ENCODE measurements around the gene PRKACB.
A peak's percentile ranks its signal among the peaks of the same experiment; 100 is the strongest.

Gene PRKACB

DNA sequence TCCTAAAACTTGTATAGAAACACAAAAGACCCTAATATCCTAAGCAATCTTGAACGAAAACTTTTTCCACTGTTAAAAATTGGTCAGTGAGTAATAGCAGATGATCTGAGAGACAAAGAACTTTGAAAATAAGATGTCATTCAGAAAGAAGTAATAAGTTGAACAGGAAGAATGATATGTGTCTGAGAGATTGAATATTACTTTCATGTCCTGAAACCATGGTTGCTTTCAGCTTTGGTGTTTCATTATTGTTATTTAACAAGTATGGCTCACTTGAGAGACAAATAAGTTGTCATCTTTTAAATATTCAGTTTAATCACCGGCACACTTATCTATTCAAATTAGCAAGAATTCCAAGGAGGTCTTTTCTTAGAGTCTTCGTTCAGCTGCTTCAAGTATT lies 11.4 kb downstream of the PRKACB start:
- H3K27me3 ChIP-seq (ENCODE audit: insufficient read depth, low read length): no peaks in the 10 kb centered on the region
- peaks cover 19% of the 10 kb centered on the region for H3K4me1 ChIP-seq (ENCODE audit: control insufficient read depth, insufficient read depth, low read length, unreplicated experiment)
- H3K79me2 ChIP-seq (ENCODE audit: control insufficient read depth, insufficient read depth, low read length, unreplicated experiment): no peaks in the 10 kb centered on the region
- no peak overlapping the region for H2AFZ ChIP-seq (ENCODE audit: low read length, unreplicated experiment)
- peak overlapping the region; percentile 70 for H3K27ac ChIP-seq (ENCODE audit: low read depth, low read length)
- H3K4me3 ChIP-seq (ENCODE audit: low read depth, low read length): no peak overlapping the region
- 0 out of 2 replicates have a peak, but pooled peaks cover 5% of the 10 kb centered on the region for H3K36me3 ChIP-seq (ENCODE audit: insufficient read depth, low read length)

DNA sequence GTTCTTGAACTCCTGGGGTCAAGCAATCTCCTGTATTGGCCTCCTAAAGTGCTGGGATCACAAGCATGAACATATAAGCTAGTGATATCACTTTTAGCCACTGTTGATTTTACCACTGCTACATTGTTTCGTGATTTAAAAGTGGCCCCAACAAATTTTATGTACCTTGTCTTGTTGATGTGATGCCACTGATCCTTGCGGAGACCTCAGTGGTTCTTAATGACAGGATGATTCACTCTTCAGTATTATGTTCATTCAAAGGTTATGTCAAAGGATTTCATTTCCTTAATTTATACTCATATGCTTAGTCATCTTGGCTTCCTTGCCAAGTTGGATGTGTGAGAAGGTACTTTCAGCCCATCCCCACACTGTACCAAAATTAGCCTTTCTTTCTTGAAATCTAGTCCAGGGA lies 12.1 kb downstream of the PRKACB start:
- Histone ChIP-seq H3K27me3 (ENCODE audit: insufficient read depth, low read length) (no peaks in the 10 kb centered on the region), H3K4me3 (ENCODE audit: low read depth, low read length) (no peak overlapping the region), H3K36me3 (ENCODE audit: insufficient read depth, low read length) (0 out of 2 replicates have a peak, but pooled peaks cover 5% of the 10 kb centered on the region), H3K27ac (ENCODE audit: low read depth, low read length) (peak overlapping the region; percentile 70), H3K4me1 (ENCODE audit: control insufficient read depth, insufficient read depth, low read length, unreplicated experiment) (peaks cover 23% of the 10 kb centered on the region), H2AFZ (ENCODE audit: low read length, unreplicated experiment) (no peak overlapping the region), H3K79me2 (ENCODE audit: control insufficient read depth, insufficient read depth, low read length, unreplicated experiment) (no peaks in the 10 kb centered on the region)

DNA sequence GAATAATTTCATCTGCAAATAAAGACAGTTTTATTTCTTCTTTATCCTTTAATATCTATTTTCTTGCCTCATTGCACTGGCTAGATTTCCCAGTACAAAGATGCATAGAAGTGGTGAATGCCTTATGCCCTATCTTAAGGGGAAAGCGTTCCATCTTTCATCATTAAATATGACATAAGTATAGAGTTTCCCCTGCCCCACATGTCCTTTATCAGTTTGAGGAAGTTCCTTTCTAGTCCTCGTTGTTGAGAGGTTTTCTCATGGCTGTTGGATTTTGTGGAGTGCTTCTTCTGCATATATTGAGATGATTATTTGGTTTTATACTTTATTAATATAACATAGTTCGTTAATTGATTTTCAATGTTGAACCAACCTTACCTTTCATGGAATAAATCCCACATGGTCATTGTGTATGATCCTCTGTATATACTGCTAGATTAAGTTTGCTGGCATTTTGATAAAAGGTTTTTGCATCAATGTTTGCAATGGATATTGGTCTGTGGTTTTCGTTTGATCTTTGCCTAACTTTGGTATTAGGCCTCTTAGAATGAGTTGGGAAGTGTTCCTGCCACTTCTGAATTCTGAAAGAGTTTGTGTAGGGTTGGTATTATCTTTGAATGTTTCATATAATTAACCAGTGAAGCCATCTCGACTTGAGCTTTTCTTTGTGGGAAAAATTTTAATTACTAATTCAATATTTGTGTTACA lies 15.6 kb downstream of the PRKACB start:
- no peak overlapping the region for H3K27ac ChIP-seq (ENCODE audit: low read depth, low read length)
- H3K4me1 ChIP-seq (ENCODE audit: control insufficient read depth, insufficient read depth, low read length, unreplicated experiment): peaks cover 29% of the 10 kb centered on the region
- H3K36me3 ChIP-seq (ENCODE audit: insufficient read depth, low read length): 0 out of 2 replicates have a peak, but pooled peaks cover 5% of the 10 kb centered on the region
- H3K27me3 ChIP-seq (ENCODE audit: insufficient read depth, low read length): no peaks in the 10 kb centered on the region
- H2AFZ ChIP-seq (ENCODE audit: low read length, unreplicated experiment): no peak overlapping the region
- no peak overlapping the region for H3K4me3 ChIP-seq (ENCODE audit: low read depth, low read length)
- H3K79me2 ChIP-seq (ENCODE audit: control insufficient read depth, insufficient read depth, low read length, unreplicated experiment): peaks cover 6% of the 10 kb centered on the region

DNA sequence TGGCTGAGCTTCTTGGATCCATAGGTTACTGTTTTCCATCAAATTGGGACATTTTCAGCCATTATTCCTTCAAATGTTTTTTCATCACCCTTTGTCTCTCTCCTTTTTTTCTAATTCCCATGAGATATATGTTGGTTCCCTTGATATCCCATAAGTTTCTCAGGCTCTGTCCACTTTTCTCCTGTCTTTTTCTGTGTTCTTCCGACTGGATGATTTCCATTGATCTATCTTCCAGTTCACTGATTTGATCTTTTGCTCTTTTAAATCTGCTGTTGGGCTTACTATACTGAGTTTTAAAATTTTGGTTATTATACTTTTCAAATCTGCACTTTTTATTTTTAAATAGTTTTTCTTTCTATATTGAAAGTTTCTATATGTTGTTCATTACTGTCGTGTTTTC lies 18.2 kb downstream of the PRKACB start:
- Histone ChIP-seq H3K27me3 (ENCODE audit: insufficient read depth, low read length) (no peaks in the 10 kb centered on the region), H2AFZ (ENCODE audit: low read length, unreplicated experiment) (no peak overlapping the region), H3K79me2 (ENCODE audit: control insufficient read depth, insufficient read depth, low read length, unreplicated experiment) (peaks cover 6% of the 10 kb centered on the region), H3K36me3 (ENCODE audit: insufficient read depth, low read length) (0 out of 2 replicates have a peak, but pooled peaks cover 5% of the 10 kb centered on the region), H3K27ac (ENCODE audit: low read depth, low read length) (no peak overlapping the region), H3K4me1 (ENCODE audit: control insufficient read depth, insufficient read depth, low read length, unreplicated experiment) (peaks cover 11% of the 10 kb centered on the region), H3K4me3 (ENCODE audit: low read depth, low read length) (no peak overlapping the region)

DNA sequence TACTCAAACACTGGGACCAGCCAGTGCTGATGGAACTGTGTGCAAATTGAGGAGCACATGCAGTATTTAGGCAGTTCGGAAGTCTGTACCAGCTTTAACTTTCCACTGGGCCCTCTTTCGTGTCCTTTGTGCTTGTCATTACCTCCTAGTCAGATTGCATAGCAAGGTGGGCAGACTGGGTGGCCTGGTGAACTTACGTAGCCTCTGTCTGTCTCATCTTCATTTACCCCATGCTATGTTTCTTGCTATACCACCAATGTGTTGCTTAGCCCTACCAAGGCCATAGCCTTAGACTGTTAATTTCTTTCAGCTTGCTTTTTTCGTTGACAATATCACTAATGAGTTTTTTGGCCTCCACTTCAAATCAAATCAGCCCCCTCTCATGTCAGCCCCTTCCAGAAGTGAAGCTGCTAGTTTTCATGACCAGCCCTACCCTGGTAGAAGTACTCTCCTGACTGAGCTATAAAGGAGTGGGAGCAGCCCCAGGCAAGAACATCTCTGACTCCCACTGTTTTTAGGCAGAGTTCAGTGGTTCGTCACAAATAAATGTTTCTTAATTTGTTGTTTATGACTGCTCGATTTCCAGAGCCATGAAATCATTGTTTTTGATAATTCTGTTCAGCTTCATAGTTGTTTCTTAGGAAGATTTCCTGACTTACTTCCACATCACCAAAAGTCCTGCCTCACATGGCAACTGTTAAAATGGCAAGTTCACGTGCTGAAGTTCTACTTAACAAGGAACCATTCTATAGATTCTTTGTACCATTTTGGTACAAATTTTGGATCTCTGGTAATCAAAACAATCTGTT lies 19.3 kb downstream of the PRKACB start:
- H3K79me2 ChIP-seq (ENCODE audit: control insufficient read depth, insufficient read depth, low read length, unreplicated experiment): peaks cover 6% of the 10 kb centered on the region
- no peak overlapping the region for H3K27ac ChIP-seq (ENCODE audit: low read depth, low read length)
- H3K4me3 ChIP-seq (ENCODE audit: low read depth, low read length): peak overlapping the region; percentile 52
- no peaks in the 10 kb centered on the region for H3K27me3 ChIP-seq (ENCODE audit: insufficient read depth, low read length)
- peaks cover 11% of the 10 kb centered on the region for H3K4me1 ChIP-seq (ENCODE audit: control insufficient read depth, insufficient read depth, low read length, unreplicated experiment)
- H3K36me3 ChIP-seq (ENCODE audit: insufficient read depth, low read length): 0 out of 2 replicates have a peak, but pooled peaks cover 5% of the 10 kb centered on the region
- no peak overlapping the region for H2AFZ ChIP-seq (ENCODE audit: low read length, unreplicated experiment)

DNA sequence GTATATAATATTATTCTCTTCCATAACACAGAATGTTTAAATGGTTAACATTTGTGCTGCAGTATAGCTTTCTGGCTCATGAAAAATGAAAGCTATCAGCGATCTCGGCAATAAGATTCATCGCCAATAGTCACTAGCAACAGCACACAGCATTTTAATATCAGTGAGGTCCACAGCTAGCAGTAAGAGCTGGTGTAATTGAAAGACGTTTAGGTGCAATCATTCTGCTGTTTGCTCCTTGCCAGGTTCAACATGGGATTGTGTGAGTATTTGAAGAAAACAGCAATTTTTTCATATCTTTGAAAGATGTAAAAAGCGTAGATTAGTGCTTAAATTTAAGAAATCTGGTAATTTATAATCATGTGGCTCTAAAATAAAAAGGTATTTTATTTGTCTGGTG lies 20.1 kb downstream of the PRKACB start:
- no peaks in the 10 kb centered on the region for H3K27me3 ChIP-seq (ENCODE audit: insufficient read depth, low read length)
- no peak overlapping the region for H3K27ac ChIP-seq (ENCODE audit: low read depth, low read length)
- H3K4me1 ChIP-seq (ENCODE audit: control insufficient read depth, insufficient read depth, low read length, unreplicated experiment): peaks cover 11% of the 10 kb centered on the region
- peak overlapping the region; percentile 52 for H3K4me3 ChIP-seq (ENCODE audit: low read depth, low read length)
- no peaks in the 10 kb centered on the region for H3K36me3 ChIP-seq (ENCODE audit: insufficient read depth, low read length)
- peaks cover 6% of the 10 kb centered on the region for H3K79me2 ChIP-seq (ENCODE audit: control insufficient read depth, insufficient read depth, low read length, unreplicated experiment)
- H2AFZ ChIP-seq (ENCODE audit: low read length, unreplicated experiment): peak overlapping the region; percentile 55

DNA sequence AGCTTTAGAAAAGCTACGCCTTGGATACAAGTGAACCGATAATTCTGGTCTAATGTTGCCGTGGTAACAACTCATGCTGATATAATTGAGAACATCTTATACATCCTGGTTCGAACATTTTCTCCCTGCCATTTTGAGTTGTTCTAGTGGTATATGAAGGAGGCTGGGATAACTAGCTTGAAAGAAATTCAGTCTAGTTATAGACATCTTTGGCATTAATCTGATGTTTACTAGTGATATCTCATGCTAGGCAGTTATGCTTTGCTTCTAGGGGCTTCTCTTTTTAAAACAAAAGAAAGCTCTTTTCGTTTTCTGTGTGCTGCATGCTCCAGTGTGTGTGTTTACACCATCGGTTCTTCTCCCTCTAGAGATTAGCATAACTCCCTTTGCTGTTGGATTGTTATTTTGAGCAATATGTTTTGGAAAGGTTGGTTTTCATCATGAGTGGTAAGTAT lies 20.5 kb downstream of the PRKACB start:
- Histone ChIP-seq H3K36me3 (ENCODE audit: insufficient read depth, low read length) (no peaks in the 10 kb centered on the region), H3K4me3 (ENCODE audit: low read depth, low read length) (peak overlapping the region; percentile 52), H3K27ac (ENCODE audit: low read depth, low read length) (no peak overlapping the region), H3K79me2 (ENCODE audit: control insufficient read depth, insufficient read depth, low read length, unreplicated experiment) (peaks cover 6% of the 10 kb centered on the region), H3K27me3 (ENCODE audit: insufficient read depth, low read length) (no peaks in the 10 kb centered on the region), H3K4me1 (ENCODE audit: control insufficient read depth, insufficient read depth, low read length, unreplicated experiment) (peaks cover 11% of the 10 kb centered on the region), H2AFZ (ENCODE audit: low read length, unreplicated experiment) (peak overlapping the region; percentile 55)

DNA sequence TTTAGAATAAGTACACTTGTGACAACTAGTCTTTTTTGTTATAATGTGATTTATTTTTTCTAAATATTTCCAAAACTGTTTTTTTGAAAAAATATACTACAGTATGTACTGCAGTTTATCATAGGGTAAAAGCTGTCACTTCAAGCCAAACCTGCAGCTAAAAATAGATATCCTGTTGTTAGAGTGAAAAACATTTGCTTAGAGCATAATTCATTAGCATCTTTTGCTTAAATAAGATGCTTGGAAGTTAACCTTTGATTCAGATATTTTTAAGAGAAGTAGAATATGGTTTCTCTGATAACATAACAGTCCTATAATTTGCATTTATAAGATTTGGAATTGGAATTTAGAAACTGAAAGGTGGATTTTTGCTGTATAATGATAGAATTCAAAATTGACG lies 21.5 kb downstream of the PRKACB start:
- H3K27ac ChIP-seq (ENCODE audit: low read depth, low read length): no peak overlapping the region
- H2AFZ ChIP-seq (ENCODE audit: low read length, unreplicated experiment): no peak overlapping the region
- H3K36me3 ChIP-seq (ENCODE audit: insufficient read depth, low read length): no peaks in the 10 kb centered on the region
- H3K27me3 ChIP-seq (ENCODE audit: insufficient read depth, low read length): no peaks in the 10 kb centered on the region
- no peak overlapping the region for H3K4me3 ChIP-seq (ENCODE audit: low read depth, low read length)
- peaks cover 6% of the 10 kb centered on the region for H3K79me2 ChIP-seq (ENCODE audit: control insufficient read depth, insufficient read depth, low read length, unreplicated experiment)
- H3K4me1 ChIP-seq (ENCODE audit: control insufficient read depth, insufficient read depth, low read length, unreplicated experiment): peaks cover 11% of the 10 kb centered on the region

DNA sequence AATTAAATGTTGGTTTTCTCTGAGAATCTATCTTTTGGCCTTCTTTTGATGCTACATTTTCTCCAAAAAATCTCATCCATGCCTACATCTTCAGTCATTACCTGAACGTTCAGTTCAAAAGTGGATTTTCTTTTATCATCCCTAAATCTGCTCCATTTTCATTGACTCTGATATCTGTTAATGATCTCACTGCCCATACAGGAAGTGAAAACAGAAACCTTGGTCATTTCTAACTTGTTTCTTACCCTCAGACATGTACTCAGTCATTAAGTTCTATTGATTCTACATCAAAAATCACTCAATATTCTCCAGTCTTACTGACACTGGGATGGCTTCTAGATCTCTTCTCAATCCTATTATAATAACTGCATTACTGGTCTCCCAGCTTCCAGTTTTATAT lies 22.7 kb downstream of the PRKACB start:
- H3K4me1 ChIP-seq (ENCODE audit: control insufficient read depth, insufficient read depth, low read length, unreplicated experiment): peaks cover 6% of the 10 kb centered on the region
- H3K79me2 ChIP-seq (ENCODE audit: control insufficient read depth, insufficient read depth, low read length, unreplicated experiment): peaks cover 6% of the 10 kb centered on the region
- no peak overlapping the region for H3K27ac ChIP-seq (ENCODE audit: low read depth, low read length)
- H3K36me3 ChIP-seq (ENCODE audit: insufficient read depth, low read length): no peaks in the 10 kb centered on the region
- no peaks in the 10 kb centered on the region for H3K27me3 ChIP-seq (ENCODE audit: insufficient read depth, low read length)
- no peak overlapping the region for H3K4me3 ChIP-seq (ENCODE audit: low read depth, low read length)
- no peak overlapping the region for H2AFZ ChIP-seq (ENCODE audit: low read length, unreplicated experiment)

DNA sequence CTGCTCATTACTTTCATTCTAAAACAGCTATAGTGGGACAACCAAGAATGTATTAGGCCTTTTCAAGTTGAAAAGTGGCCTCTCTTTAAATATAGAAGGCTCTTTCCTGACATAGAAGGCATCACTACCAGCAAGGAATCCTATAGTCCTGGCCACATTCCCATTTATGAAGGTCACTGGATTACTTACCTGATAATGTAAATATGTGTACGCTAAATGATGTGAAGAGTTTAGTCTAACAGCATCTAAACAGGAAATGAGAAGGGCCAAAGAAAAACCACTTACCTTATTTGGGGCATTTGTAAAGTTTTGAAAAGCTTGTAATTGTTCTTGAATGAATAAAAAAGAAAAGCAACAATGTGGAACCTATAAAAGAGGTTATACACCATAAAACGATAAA lies 24.7 kb downstream of the PRKACB start:
- Histone ChIP-seq H3K36me3 (ENCODE audit: insufficient read depth, low read length) (no peaks in the 10 kb centered on the region), H3K27ac (ENCODE audit: low read depth, low read length) (no peak overlapping the region), H3K4me1 (ENCODE audit: control insufficient read depth, insufficient read depth, low read length, unreplicated experiment) (peaks cover 7% of the 10 kb centered on the region), H3K27me3 (ENCODE audit: insufficient read depth, low read length) (no peaks in the 10 kb centered on the region), H3K4me3 (ENCODE audit: low read depth, low read length) (no peak overlapping the region), H3K79me2 (ENCODE audit: control insufficient read depth, insufficient read depth, low read length, unreplicated experiment) (no peaks in the 10 kb centered on the region), H2AFZ (ENCODE audit: low read length, unreplicated experiment) (no peak overlapping the region)
